Stomach (tissue), 4 donors: ENCODE data around the gene TYK2.

Experiments
- EP300 ChIP-seq: sonication (generic); formaldehyde crosslinking; IDR thresholded peaks from one replicate; pipeline ENCODE4 v1.6.1; 2017; ENCODE audit warnings: antibody characterized with exemption
- POLR2A ChIP-seq, 4 donors: fragments of 450-650 bp; IDR thresholded peaks; one replicate each; pipeline ENCODE4 v1.6.1; 2016; ENCODE audit warnings: antibody characterized with exemption in 4 of 4, control low read depth in 2 of 4, mild to moderate bottlenecking in 1 of 4, moderate library complexity in 1 of 4
- TF ChIP-seq, protein P1 (sequence below), 7 experiments: fragments of 450-650 bp in 4 of 7; fragments of 200-600 bp in 3 of 7; sonication (generic) in 3 of 7; IDR thresholded peaks; one replicate each; pipeline ENCODE4 v1.5.1; 2016 to 2019; ENCODE audit warnings: antibody characterized with exemption in 7 of 7, control low read depth in 2 of 7, mild to moderate bottlenecking in 1 of 7

DNA sequence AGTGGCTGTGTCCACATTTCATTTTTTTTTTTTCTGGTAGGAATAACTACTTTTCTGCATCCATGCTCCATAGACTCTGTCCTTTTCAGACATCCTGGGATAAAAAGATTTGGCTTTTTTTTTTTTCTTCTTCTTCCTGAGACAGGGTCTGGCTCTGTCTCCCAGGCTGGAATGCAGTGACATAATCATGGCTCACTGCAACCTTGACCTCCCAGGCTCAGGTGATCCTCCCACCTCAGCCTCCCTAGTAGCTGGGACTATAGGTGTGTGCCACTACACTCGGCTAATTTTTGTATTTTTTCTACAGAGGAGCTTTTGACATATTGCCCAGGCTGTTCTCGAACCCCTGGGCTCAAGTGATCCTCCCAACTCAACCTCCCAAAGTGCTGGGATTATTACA, 36.9 kb downstream of the TYK2 start:
- TF ChIP-seq, protein P1, sequence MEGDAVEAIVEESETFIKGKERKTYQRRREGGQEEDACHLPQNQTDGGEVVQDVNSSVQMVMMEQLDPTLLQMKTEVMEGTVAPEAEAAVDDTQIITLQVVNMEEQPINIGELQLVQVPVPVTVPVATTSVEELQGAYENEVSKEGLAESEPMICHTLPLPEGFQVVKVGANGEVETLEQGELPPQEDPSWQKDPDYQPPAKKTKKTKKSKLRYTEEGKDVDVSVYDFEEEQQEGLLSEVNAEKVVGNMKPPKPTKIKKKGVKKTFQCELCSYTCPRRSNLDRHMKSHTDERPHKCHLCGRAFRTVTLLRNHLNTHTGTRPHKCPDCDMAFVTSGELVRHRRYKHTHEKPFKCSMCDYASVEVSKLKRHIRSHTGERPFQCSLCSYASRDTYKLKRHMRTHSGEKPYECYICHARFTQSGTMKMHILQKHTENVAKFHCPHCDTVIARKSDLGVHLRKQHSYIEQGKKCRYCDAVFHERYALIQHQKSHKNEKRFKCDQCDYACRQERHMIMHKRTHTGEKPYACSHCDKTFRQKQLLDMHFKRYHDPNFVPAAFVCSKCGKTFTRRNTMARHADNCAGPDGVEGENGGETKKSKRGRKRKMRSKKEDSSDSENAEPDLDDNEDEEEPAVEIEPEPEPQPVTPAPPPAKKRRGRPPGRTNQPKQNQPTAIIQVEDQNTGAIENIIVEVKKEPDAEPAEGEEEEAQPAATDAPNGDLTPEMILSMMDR (IDR thresholded peaks at IDR 0.05), result no peak
- TF ChIP-seq POLR2A (IDR thresholded peaks at IDR 0.05) (no peak), EP300 (no peak)
